Measurements from ENCODE around the gene FBH1.
"Not testable (repeated sequence)": the region's sequence is repeated elsewhere in the genome, so short reads cannot be mapped to it uniquely, and the experiment has no call there.

Gene FBH1

GRCh38 chr10:5942474-5942873 lies 52.4 kb downstream of the FBH1 start:
- DNase-seq: no peak

GRCh38 chr10:5943536-5943935 lies 53.5 kb downstream of the FBH1 start:
- no peak for DNase-seq

- no peak for DNase-seq
Measured at GRCh38 chr10:5944389-5945189, 54.5 kb downstream of the FBH1 start.

- DNase-seq: no peak
Measured at GRCh38 chr10:5945190-5945509, 55.1 kb downstream of the FBH1 start.

GRCh38 chr10:5945561-5946418 lies 55.7 kb downstream of the FBH1 start:
- DNase-seq: no peak

GRCh38 chr10:5946419-5946775 lies 56.4 kb downstream of the FBH1 start:
- not testable (repeated sequence) for DNase-seq

- no peak for DNase-seq
Measured at GRCh38 chr10:5946786-5947185, 56.7 kb downstream of the FBH1 start.

GRCh38 chr10:5947471-5948207 lies 57.6 kb downstream of the FBH1 start:
- DNase-seq: no peak

- DNase-seq: no peak
Measured at GRCh38 chr10:5948208-5948585, 58.2 kb downstream of the FBH1 start.

GRCh38 chr10:5949009-5949759 lies 59.1 kb downstream of the FBH1 start:
- peak in 1 of 6 experiments; percentile 13 for DNase-seq

GRCh38 chr10:5951167-5951711 lies 61.2 kb downstream of the FBH1 start:
- no peak for DNase-seq

- DNase-seq: no peak
Measured at GRCh38 chr10:5951721-5952407, 61.8 kb downstream of the FBH1 start.

GRCh38 chr10:5952731-5953385 lies 62.8 kb downstream of the FBH1 start:
- DNase-seq: no peak

GRCh38 chr10:5953676-5954075 lies 63.6 kb downstream of the FBH1 start:
- no peak for DNase-seq

GRCh38 chr10:5956146-5956936 lies 66.3 kb downstream of the FBH1 start:
- DNase-seq: no peak

GRCh38 chr10:5958077-5958476 lies 68.0 kb downstream of the FBH1 start:
- no peak for DNase-seq

- DNase-seq: no peak
Measured at GRCh38 chr10:5958675-5959074, 68.6 kb downstream of the FBH1 start.

- DNase-seq: no peak
Measured at GRCh38 chr10:5959142-5959541, 69.1 kb downstream of the FBH1 start.

- DNase-seq: no peak
Measured at GRCh38 chr10:5959581-5960069, 69.6 kb downstream of the FBH1 start.

All from stimulated activated naive CD4-positive, alpha-beta T cell (primary cell).